CD1c-positive myeloid dendritic cell (primary cell): ENCODE data around the gene SIMC1.
A peak's percentile ranks its signal among the peaks of the same experiment; 100 is the strongest.
"Not testable (repeated sequence)": the region's sequence is repeated elsewhere in the genome, so short reads cannot be mapped to it uniquely, and the experiment has no call there.

Source experiments
- DNase-seq: peaks from one replicate; pipeline ENCODE4 v3.0.0-alpha.2; 2016; ENCODE audit errors: extremely low spot score

SIMC1 gene

DNA sequence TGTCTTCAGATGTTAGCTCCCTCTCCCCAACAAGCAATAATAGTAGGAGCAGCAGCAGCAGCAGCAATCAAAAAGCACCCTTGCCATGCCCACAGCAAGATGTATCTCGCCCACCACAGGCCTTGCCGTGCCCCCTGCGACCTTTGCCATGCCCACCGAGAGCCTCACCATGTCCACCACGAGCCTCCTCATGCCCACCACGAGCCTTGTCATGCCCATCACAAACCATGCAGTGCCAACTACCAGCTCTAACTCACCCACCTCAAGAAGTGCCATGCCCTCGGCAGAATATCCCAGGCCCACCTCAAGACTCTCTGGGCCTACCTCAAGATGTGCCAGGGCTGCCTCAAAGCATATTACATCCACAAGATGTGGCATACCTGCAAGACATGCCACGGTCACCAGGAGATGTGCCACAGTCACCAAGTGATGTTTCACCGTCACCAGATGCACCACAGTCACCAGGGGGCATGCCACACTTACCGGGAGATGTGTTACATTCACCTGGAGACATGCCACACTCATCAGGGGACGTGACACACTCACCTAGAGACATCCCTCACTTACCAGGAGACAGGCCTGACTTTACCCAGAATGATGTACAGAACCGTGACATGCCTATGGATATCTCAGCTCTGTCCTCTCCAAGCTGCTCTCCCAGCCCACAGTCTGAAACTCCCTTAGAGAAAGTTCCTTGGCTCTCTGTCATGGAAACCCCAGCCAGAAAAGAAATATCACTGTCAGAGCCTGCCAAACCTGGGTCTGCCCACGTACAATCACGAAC, 52.0 kb downstream of the SIMC1 start:
- DNase-seq: not testable (repeated sequence)

DNA sequence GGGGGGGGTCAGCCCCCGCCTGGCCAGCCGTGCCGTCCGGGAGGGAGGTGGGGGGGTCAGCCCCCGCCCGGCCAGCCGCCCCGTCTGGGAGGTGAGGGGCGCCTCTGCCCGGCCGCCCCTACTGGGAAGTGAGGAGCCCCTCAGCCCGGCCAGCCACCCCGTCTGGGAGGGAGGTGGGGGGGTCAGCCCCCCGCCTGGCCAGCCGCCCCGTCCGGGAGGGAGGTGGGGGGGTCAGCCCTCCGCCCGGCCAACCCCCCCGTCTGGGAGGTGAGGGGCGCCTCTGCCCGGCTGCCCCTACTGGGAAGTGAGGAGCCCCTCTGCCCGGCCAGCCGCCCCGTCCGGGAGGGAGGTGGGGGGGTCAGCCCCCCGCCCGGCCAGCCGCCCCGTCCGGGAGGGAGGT, 67.1 kb downstream of the SIMC1 start:
- not testable (repeated sequence) for DNase-seq

DNA sequence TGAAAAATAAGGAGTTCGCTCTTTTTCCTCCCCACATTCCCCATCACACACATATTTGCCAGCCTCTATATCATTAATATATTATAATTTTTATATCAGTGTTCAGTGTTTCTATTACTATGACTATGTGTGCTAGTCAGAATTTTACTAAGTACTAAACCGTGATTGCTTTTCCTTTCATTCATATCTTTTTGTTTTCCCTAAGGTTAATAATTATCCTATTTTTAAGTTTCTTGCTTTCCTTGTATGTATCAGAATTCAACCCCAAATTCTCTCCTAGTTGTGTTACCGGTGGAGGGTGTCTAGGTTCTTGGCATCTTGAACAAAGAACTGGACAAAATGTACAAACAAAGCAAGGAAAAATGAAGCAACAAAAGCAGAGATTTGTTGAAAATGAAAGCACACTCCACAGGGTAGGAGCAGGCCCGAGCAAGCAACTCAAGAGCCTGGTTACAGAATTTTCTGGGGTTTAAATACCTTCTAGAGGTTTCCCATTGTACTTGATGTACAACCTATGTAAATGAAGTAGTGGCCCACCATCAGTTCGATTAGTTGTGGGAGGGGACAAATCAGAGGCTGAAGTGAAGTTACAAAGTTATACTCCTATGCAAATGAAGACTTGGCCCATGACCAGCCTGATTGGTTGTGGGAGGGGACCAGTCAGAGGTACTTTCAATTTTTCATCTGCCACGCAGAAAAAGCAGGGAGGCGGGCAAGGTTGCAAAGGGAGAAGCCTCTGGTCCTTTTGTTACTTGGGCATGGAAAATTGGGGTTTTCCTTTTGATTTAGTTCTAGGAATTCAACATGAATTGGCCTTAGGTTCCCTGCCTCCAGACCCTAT, 79.5 kb downstream of the SIMC1 start:
- DNase-seq: no peak

DNA sequence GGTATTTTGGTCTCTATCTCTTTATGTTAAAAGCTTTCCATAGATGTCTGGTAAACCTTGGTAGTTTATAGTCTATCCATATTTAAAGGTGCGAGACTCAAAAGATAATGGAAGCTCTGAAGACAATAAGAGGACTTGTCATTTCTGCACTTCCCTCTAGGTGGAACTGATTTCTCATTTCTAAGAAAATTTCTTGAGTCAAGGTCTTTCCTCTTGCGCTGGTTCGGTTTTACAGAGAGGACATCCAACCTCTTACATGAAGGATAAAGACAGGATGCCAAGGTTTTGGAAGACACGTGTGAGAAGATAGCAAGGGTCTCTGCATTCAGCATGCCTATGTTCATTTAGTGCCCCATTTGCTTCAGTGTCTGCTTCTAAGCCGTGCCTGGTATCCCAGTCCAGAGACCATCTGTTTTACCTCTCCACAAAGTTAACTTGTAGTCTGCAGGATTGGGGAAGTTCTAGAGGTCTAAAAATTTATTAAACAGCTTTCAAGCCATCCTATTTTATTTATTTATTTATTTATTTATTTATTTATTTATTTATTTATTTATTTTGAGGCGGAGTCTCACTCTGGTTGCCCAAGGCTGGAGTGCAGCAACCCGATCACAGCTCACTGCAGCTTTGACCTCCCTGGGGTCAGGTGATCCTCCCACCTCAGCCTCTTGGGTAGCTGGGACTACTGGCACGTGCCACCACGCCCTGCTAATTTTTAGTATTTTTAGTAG, 81.8 kb downstream of the SIMC1 start:
- no peak for DNase-seq

DNA sequence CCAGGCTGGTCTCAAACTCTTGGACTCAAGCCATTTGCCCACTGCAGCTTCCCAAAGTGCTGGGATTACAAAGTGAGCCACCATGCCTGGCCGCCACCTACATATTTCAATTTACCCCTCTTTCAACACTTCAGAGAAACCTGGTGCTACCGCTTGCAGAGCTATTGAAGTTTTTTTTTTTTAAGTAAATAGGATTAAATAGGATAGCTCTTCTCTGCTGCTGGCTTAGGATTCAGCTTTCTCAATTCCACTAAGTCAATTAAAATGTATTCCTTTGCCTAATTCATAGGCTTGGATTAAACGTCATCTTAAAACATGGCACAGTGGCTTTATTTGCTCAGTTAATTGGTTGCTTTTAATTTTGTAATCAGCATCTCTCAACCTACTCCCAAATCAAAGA, 82.4 kb downstream of the SIMC1 start:
- no peak for DNase-seq

DNA sequence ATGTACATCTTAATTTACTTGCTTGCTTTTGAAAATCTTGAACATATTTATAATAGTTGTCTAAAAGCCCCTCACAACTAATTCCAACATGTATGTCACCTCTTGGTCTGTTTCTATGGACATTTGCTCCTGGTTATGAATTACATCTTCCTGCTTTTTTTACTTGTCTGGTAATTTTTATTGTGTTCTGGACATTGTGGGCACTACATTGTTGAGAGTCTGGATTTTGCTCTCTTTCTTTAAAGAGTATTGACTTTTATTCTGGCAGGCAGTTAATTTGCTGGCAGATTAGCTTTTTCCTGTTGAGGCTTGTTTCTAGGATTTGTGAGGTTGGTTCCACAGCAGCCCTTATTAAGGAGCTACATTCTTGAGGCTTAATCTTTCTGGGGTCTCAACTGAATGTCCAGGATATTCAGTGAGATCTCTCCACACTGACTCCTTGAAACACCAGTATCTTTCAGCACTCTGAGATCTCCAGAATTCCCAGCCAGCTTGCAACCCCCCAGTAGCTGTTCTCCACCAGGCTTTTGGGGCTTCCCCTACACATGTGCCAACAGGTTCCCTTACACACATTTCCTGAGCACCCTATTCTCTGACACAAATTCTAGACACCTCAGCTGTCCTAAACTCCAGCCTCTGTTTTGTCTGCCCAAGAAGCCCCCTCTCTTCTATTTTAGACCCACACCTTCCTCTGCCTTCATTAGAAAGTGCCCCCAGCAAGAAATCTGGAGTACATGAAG, 96.0 kb downstream of the SIMC1 start:
- no peak for DNase-seq

DNA sequence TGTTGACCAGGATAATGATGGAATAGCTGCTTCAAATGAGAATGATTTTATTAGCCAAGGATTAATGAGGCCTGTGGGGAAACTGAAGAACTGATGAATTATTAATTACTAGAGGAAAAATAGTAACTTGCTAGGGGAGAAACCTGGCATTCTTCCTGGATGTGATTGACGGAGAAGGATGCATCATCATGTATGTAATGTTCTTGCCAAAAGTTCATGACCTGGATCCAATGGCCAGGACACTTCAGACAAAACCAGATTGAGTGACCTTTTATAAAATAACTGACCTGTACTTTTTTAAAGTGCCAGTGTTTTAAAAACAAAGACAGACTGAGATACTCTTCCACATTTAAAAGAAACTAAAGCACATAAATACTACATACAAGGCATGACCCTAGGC, 99.7 kb downstream of the SIMC1 start:
- no peak for DNase-seq

DNA sequence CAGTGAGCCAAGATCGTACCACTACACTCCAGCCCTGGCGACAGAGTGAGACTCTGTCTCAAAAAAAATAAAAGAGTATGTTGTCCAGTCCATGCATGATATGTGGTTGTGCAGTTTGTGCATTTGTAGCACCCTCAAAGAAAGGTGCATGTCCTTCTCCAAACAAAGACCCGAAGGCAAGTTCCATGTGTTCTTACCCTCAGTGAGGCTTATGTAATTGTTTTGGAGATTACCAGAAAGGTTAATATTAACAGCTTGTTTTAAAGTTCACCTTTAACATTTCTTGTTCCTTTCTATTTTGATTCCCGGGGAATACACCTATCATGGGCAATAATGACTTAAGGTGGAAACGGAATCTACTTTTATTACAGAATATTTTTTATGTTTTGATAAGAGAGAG, 101.1 kb downstream of the SIMC1 start:
- no peak for DNase-seq

DNA sequence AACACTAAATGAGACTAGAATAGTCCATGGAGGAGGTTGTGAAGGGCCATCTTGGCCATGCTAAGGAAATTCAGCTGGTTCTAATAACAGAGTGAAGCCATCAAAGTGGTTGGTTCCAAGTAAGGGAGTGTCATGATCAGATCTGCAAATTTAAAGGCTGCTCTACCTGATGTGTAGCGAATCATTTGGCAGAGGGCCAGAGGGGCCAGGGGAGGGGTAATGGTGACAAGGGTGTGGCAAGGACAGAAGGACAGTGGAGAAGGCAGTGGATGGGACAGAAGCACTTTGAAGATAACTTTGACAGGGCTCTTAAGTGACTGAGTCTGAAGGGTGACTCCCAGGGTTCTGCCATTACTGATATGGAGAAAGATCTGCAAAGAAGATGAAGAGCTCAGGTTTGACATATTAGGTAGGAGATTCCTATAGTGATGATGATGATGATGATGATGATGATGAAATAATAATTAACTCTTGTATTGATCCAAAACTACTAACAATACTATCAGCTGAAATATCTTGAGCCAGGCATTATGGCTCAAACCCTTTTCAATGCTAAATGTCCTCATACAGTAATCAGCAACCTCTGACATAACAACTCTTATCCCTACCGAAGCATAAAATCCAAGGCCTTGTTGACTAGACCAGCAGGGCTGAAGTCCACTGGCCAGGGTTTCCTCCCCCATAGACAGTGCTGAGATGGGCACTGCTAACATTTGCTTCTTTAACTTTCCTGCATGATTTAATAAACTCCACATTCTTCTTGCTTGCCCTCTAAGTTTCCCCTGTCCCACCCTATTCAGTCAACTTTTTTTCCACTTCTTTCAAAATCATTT, 103.3 kb downstream of the SIMC1 start:
- DNase-seq: no peak

DNA sequence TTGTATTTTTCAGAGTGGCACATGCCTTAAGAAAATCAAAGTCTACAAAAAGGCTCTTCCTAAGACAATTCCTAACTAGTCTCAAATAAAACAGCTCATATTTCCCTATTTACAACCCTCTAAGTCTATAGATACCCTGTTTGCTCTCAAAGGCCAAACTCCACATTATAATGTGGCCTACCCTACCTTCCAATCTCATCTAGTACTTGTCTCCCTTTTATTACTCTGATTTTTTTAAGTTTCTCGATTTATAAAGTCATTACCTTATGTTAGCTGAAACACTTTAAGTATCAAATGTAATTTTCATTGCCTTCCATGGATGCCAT, 103.9 kb downstream of the SIMC1 start:
- no peak for DNase-seq

DNA sequence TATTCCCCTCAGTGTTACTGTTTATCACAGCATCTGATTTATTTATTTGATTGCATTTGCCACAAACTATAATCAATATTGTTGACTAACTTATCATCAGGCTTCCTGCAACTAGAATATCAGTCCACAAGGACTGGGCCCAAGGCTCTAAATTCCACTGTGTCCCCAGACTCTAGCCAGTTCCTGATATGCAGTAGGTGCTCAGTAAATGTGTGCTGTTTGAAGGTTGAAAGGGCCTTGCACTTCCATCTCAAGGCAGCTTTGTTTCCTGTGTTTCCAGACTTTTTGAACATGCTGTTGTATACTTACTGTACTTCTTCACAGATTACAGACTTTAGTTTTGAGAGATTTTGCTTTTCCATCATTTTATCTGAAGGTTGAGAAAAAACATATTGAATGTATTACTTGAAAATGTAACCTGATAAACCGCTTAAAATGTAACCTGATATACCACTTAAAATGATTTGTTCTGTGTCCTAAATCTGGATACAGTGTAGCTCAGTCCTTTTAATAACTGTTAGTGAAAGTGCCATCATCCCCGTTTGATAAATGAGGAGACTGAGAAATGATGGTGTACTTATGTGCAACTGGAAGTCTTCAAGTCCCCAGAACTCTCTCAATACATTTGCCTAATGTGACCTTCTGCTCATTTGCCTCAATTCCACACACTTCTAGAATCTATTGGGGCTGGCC, 104.7 kb downstream of the SIMC1 start:
- no peak for DNase-seq

DNA sequence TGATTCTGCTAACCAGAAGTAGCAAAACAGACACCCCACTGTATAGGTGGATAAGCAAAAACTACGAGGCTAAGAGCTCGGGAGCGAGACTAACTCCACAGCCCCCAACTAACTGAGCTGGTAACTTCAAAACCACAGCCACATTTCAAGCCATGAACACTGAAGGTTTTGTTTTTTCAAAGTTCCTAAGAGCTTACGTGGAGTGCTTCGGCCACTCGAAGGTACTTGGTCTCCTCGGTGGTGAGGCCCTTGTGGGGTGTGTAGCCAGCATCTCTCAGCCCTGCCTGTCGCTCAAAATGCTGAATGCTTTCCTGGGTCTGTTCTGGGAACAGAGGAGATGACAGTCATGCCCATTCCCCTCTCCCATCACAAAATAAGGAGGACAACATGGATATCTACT, 112.2 kb downstream of the SIMC1 start:
- no peak for DNase-seq

DNA sequence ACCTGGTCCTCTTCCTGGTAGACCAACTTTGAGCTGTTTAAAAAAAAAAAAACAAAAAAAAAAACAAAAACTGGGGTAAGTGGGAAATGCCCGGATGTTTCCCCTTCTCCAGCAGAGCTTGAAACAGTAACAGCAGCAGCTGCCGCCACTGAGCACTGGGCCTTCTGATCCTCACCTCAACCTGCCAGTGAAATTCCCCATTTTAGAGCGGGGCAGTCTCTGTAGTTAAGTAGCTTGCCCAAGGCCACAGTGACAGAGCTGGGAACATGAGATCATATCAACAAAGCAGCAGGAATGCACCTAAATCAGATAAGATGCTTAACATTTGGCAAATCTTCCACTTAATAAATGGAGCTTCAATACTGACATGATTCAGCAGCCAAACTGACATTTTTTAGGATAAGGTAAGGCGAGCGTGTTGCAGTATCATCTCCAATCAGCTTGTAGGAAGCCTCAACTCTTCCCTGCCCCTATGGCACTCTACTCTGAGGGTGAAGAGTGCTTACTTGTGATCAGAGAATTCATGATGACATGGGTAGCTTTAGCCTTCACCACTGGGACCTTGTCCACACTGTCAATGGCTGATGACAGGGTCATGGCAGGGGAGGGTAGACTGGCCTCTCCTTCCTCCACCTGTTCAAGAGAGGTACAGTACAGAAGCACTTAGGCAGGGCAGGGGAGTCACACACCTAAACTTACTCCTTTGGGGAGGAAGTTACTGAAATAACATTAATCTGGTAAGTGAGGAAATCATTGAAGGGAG, 114.1 kb downstream of the SIMC1 start:
- no peak for DNase-seq

DNA sequence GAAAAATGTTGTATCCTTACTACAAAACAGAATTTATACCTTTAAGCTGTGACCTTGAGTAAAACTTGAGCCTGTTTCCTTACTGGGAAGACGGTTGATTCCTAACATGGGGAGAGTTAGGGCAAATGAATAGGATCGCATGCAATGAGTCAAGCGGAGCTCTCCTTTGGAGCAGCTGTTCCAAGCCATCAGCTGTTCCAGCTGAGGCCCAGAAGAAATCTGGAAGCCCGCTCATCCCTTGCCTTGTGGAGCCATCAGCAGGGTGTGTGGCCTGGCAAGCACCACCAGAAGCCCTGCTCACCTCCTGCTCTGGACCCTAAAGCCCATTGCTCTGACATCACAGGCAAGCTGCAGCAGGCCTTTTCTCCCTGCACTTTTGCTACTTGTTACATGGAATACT, 115.3 kb downstream of the SIMC1 start:
- DNase-seq: no peak

DNA sequence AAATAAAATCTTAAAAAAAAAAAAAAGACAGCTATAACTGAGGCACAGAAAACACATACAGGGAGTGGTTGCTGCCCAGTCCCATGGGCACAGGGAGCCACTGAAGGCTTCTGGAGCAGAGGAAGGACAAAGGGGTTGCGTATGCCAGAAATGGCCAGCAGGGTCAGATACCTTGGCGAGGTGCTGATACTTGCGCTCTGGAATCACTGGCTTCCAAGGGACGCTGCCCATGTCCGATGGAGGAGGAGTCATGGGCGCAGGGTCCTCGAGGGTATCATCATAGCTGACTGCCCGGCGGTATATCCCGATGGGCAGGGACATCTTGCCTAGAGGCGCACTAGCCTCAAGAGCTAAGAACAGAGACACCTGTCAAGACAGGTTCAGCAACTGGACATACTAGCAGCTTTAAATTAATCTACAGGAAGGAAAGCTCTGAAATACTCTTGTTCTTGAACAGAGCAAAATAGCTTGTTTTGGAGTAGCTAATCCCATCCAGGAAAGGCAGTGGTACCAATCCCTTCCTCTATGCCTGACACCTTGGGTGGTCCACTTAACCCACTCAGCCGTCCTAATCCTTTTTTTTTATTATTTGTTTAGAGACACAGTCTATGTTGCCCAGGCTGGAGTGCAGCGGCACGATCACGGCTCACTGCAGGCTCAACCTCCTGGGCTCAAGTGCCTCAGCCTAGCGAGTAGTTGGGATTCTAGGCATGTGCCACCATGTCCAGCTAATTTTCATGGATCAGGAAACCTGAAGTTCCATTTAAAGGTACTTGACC, 117.4 kb downstream of the SIMC1 start:
- DNase-seq: no peak

DNA sequence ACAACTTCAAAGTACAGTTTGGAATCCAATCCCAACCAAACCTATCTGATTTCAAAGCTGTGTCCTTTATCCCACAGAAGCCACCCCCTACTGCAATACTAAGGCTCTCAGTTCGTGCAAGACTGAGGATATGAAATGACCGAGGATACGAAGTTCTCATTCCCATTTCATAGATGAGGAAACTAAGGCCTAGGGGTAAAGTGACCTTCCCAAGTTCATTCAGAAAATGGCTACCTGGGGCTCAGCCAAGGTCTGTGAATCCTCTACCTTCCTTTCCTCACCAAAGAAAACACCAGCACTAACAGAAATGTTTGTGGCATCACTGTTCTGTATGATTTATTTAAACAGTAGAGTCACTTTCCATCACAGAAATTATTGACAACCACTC, 117.9 kb downstream of the SIMC1 start:
- no peak for DNase-seq

DNA sequence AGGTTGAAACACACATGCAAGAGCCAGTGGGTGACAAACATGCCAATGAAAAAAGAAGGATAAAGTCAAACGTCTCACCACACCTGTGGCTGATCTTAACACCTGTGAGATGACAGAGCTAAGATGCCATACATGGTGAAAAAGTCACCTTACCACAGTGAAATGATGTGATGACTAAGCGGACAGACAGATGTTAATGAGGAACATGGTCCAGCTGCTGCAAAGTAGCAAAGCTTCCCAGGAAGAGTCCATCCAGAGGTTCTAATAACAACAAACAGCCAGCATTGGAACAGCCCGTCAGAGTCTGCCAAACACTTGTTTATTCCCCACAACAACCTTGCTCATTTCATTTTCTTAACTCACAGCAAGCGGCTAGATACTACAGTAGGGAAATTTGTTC, 121.4 kb downstream of the SIMC1 start:
- no peak for DNase-seq

DNA sequence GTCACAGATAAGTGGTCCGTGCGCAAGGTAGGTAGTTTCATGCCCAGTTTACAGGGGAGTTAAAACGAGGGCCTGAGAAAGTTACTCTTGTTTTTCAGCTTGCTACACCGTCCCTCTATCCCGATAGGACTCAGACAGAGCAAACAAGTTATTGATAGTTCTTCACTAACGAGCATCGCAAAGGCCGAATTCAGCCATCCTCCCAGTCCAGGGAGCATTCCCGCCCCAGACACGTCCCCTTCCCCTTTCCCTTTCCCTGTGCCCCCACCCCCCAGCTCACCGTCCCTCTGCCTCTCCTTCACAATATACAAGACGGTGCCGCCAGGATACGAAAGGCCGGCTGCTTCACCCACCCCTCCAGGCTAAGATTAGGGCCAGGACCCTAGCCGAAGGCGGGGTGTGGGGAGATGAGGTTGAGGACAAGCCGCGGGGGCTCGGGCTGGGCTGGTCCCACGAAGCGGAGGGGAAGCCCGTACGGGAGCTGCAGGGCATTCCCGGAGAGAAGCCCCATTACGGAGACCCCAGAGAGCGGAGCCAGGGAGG, 122.7 kb downstream of the SIMC1 start:
- DNase-seq: peak; percentile 6
